Right lobe of liver (tissue), 6 donors: ENCODE results near the gene GRAP2. TPM values are rescaled to one million over a fixed set of nuclear protein-coding genes. Genes with fewer than 3 reads are reported as not detected.

Source experiments
- ATAC-seq, 4 donors: fragments of 200-7000 bp; cut with Tn5 transposase; one replicate each; pipeline ENCODE4 v1.9.1; 2020; ENCODE audit warnings: mild to moderate bottlenecking in 4 of 4, moderate library complexity in 4 of 4
- DNase-seq, 3 donors: peaks; one replicate each; pipeline ENCODE4 v3.0.0-alpha.2; 2020
- H3K27ac ChIP-seq, 3 donors: fragments of 200-600 bp; one replicate each; pipeline ENCODE4 v1.8.0; 2022
- H3K27me3 ChIP-seq, 2 donors: fragments of 200-600 bp; one replicate each; pipeline ENCODE4 v1.8.0; 2022
- H3K36me3 ChIP-seq, 4 donors: fragments of 200-600 bp; sonication (generic) in 1 of 4; one replicate each; pipeline versions ENCODE4 v1.5.1 to v1.8.0; 2017 to 2022; ENCODE audit warnings: control low read depth in 1 of 4
- H3K4me1 ChIP-seq, 4 donors: fragments of 200-600 bp; sonication (generic) in 1 of 4; one replicate each; pipeline versions ENCODE4 v1.5.1 to v1.8.0; 2017 to 2022; ENCODE audit warnings: control low read depth in 1 of 4
- H3K4me3 ChIP-seq, 3 donors: fragments of 200-600 bp; one replicate each; pipeline ENCODE4 v1.8.0; 2022
- H3K9me3 ChIP-seq, 4 donors: fragments of 200-600 bp; sonication (generic) in 1 of 4; one replicate each; pipeline versions ENCODE4 v1.5.1 to v1.8.0; 2017 to 2022; ENCODE audit warnings: control low read depth in 1 of 4
- POLR2A ChIP-seq: fragments of 450-650 bp; IDR thresholded peaks from one replicate; pipeline ENCODE4 v1.6.1; 2017; ENCODE audit warnings: antibody characterized with exemption, mild to moderate bottlenecking
- WGBS: methylation state at CpG from one replicate; pipeline ENCODE4 v1.1.6; 2018; ENCODE audit warnings: low coverage, low lambda C conversion rate; ENCODE audit not compliant: insufficient coverage; ENCODE audit errors: missing lambda C conversion rate; 5-methylcytosine and 5-hydroxymethylcytosine counted together
- intact Hi-C, 2 donors: fragments of 100-400 bp; cut with DNase I; formaldehyde crosslinking; loops; one replicate each; pipeline versions ENCODE4 v1.11.2 to v1.14.1; 2022
- small RNA-seq, 2 experiments: library from RNA; depleted of rRNA; stranded (forward); fragments of <200 nt; gene quantifications; one replicate each; pipeline ENCODE3, GENCODE V24; 2016
- total RNA-seq, 6 experiments: library from RNA; depleted of rRNA in 2 of 6; stranded (reverse); fragments of >200 nt in 2 of 6; fragmentation: NEBNext Ultra II Directional in 3 of 6; extraction: Animal tissue kit (Norgen Biotek cat#: 25700) in 3 of 6; gene quantifications; one replicate each; pipeline versions ENCODE4 v1.1.0 to v1.2.4, GENCODE V29; 2016 to 2023
- TF ChIP-seq, protein P1 (sequence below), 4 donors: fragments of 200-600 bp in 3 of 4; fragments of 450-650 bp in 1 of 4; IDR thresholded peaks; one replicate each; pipeline versions ENCODE4 v1.5.1 to v1.8.0; 2016 to 2022; ENCODE audit warnings: antibody characterized with exemption in 4 of 4, mild to moderate bottlenecking in 2 of 4
- donor health status: DM: no; HTN: yes; CAD: no.
- donor health status: DM: no; HTN: no; CAD: no.
- donor health status: DM: no; HTN: no; CAD: no.
- donor health status: DM: no; HTN: yes; CAD: no.
- donor health status: DM: no; HTN: yes; CAD: no.

The GRAP2 gene
- total RNA-seq, 6 experiments from 2014 or later = 0.46 to 1.7 (median 0.74) TPM

DNA sequence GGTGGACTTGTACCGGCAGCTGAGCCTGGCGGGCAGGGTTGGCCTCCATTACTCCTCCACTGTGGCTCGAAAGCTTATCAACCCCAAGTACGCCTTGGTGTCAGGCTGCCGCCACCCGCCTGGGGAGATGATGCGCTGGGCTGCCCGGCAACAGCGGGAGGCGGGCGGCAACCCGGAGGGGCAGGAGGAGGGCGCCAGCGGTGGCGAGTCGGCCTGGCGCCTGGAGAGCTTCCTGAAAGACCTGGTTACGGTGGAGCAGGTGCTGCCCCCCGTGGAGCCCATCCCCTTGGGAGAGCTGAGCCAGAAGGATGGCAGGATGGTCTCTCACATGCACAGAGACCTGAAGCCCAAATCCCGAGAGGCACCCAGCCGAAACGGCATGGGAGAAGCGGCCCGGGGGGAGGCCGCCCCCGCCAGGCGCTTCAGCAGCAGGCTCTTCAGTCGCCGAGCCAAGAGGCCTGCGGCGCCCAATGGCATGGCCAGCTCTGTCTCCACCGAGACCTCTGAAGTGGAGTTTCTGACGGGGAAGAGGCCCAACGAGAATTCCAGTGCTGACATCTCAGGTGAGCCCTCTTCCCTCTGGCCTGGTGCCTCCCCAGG lies 120.6 kb downstream of the GRAP2 start:
- Histone ChIP-seq H3K27me3 (no peaks in the 10 kb centered on the region), H3K27ac (no peak overlapping the region), H3K9me3 (no peaks in the 10 kb centered on the region), H3K36me3 (no peaks in the 10 kb centered on the region), H3K4me3 (no peak overlapping the region), H3K4me1 (no peaks in the 10 kb centered on the region)
- ATAC-seq (no peak), DNase-seq (no peak)
- WGBS = 94% methylated on average over 6 of the region's 34 CpGs
- intact Hi-C loops = loop anchor here in 1 of 2 donors (10.0 kb wide), 1 partner anchor 87 kb away; no protein-coding TSS in a partner anchor
- TF ChIP-seq, protein P1, sequence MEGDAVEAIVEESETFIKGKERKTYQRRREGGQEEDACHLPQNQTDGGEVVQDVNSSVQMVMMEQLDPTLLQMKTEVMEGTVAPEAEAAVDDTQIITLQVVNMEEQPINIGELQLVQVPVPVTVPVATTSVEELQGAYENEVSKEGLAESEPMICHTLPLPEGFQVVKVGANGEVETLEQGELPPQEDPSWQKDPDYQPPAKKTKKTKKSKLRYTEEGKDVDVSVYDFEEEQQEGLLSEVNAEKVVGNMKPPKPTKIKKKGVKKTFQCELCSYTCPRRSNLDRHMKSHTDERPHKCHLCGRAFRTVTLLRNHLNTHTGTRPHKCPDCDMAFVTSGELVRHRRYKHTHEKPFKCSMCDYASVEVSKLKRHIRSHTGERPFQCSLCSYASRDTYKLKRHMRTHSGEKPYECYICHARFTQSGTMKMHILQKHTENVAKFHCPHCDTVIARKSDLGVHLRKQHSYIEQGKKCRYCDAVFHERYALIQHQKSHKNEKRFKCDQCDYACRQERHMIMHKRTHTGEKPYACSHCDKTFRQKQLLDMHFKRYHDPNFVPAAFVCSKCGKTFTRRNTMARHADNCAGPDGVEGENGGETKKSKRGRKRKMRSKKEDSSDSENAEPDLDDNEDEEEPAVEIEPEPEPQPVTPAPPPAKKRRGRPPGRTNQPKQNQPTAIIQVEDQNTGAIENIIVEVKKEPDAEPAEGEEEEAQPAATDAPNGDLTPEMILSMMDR (IDR thresholded peaks at IDR 0.05) = no peak
- no peak for TF ChIP-seq POLR2A

DNA sequence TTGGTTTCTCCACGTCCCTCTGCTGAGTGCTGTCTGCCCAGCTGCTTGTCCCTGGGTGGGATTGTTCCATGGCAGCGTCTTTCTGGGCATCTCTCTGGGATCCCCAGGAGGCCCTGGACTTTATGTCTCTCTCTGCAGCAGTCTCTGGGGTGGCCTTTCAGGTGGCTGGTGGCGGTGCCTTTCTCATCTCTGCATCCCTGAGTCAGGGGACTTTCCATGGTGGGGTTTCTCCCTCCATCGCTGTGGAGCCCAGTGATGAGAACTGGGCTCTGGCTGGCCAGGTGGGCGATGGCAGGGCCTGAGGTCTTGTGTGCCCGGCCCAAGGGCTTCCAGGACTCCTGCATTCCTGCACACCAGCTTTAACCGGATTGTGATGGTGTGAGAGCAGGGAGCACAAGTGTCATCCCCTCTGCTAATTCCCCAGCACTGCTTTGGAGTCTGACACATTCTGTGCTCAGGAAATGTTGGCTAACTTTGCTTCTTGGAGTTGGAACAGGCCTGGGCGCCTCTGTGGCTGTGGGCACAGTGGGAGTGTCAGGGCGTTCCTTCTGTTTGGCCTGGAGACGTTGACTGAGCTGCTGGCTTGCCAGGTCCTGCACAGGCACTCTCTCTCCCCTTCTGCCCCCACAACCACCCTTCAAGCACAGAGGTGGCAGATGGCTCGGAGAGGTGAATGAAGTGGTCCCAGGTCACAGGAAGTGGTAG lies 121.8 kb downstream of the GRAP2 start:
- ATAC-seq = no peak
- WGBS = 66% methylated on average over 4 of the region's 11 CpGs
- intact Hi-C loops = loop anchor here in 1 of 2 donors (10.0 kb wide), 1 partner anchor 88 kb away; no protein-coding TSS in a partner anchor
- TF ChIP-seq, protein P1 (IDR thresholded peaks at IDR 0.05) = no peak
- no peak for TF ChIP-seq POLR2A
- Histone ChIP-seq H3K9me3 (no peaks in the 10 kb centered on the region), H3K36me3 (no peaks in the 10 kb centered on the region), H3K4me3 (no peak overlapping the region), H3K27ac (no peak overlapping the region), H3K4me1 (no peaks in the 10 kb centered on the region), H3K27me3 (no peaks in the 10 kb centered on the region)
- no peak for DNase-seq

Small RNA genes lying within 50 kb of the gene (small RNA-seq; reads per million reads assigned to genes)
- 0 reads per million in 2 experiments for gene RN7SKP210

Other genes with a start within 250 kb of the GRAP2 start
- not detected for gene ENTHD1, start 7.3 kb upstream of the GRAP2 start, total RNA-seq
- under 1 TPM in 1 of 6 experiments, not detected in 5; 0.20 TPM for gene TMA7B, start 59.3 kb downstream of the GRAP2 start, total RNA-seq
- 1 to 10 TPM; 1.1 to 4.5 (median 1.6) TPM for gene FAM83F, start 93.9 kb downstream of the GRAP2 start, total RNA-seq